Loucy (cell line): ENCODE results near the gene NADK2.

Experiments
- H2AFZ ChIP-seq: fragments of 200-600 bp; sonication (generic); 2 replicates; pipeline ENCODE4 v1.6.0; 2016; ENCODE audit warnings: antibody characterized with exemption, mild to moderate bottlenecking, low read length, moderate library complexity
- H3F3A ChIP-seq: fragments of 200-600 bp; 2 replicates; pipeline ENCODE4 v1.6.0; 2016; ENCODE audit warnings: antibody characterized with exemption, low read depth, mild to moderate bottlenecking
- H3K27me3 ChIP-seq: fragments of 200-600 bp; sonication (generic); 2 replicates; pipeline ENCODE4 v1.6.1; 2014; ENCODE audit warnings: low read length, mild to moderate bottlenecking; ENCODE audit not compliant: insufficient read depth, poor library complexity, severe bottlenecking
- H3K36me3 ChIP-seq: fragments of 200-600 bp; sonication (generic); 2 replicates; pipeline ENCODE4 v1.6.1; 2016; ENCODE audit warnings: low read length; ENCODE audit not compliant: insufficient read depth
- H3K4me1 ChIP-seq: fragments of 200-600 bp; sonication (generic); 2 replicates; pipeline ENCODE4 v1.5.1; 2014; ENCODE audit warnings: low read length, mild to moderate bottlenecking; ENCODE audit not compliant: insufficient read depth, poor library complexity, severe bottlenecking
- H3K4me2 ChIP-seq: fragments of 200-600 bp; sonication (generic); 2 replicates; pipeline ENCODE4 v1.6.0; 2014; ENCODE audit warnings: antibody characterized with exemption, low read length, low read depth, mild to moderate bottlenecking; ENCODE audit not compliant: poor library complexity, severe bottlenecking
- H3K4me3 ChIP-seq: fragments of 200-600 bp; sonication (generic); 2 replicates; pipeline ENCODE4 v1.5.1; 2014; ENCODE audit warnings: low read length, mild to moderate bottlenecking, mixed read lengths; ENCODE audit not compliant: poor library complexity, severe bottlenecking
- H3K79me2 ChIP-seq: fragments of 200-600 bp; sonication (generic); 2 replicates; pipeline ENCODE4 v1.6.1; 2014; ENCODE audit warnings: low read length; ENCODE audit not compliant: insufficient read depth
- H3K9ac ChIP-seq: fragments of 200-600 bp; sonication (generic); 2 replicates; pipeline ENCODE4 v1.6.0; 2014; ENCODE audit warnings: mild to moderate bottlenecking, low read depth, low read length, moderate library complexity; ENCODE audit not compliant: poor library complexity, severe bottlenecking
- H3K9me2 ChIP-seq: fragments of 200-600 bp; sonication (generic); replicated peaks from 2 replicates; pipeline ENCODE4 v1.6.1; 2016; ENCODE audit warnings: low read depth, low read length, mixed read lengths
- H3K9me3 ChIP-seq: fragments of 200-600 bp; sonication (generic); 2 replicates; pipeline ENCODE4 v1.6.1; 2014; ENCODE audit warnings: mild to moderate bottlenecking, antibody characterized with exemption, low read length, low read depth; ENCODE audit not compliant: insufficient read depth
- H4K20me1 ChIP-seq: fragments of 200-600 bp; sonication (generic); 2 replicates; pipeline ENCODE4 v1.6.0; 2014; ENCODE audit warnings: antibody characterized with exemption, low read length, mild to moderate bottlenecking; ENCODE audit not compliant: insufficient read depth, poor library complexity, severe bottlenecking
- EZH2phosphoT487 ChIP-seq: fragments of 200-600 bp; IDR thresholded peaks from 2 replicates; pipeline ENCODE4 v1.6.1; 2018; ENCODE audit warnings: antibody characterized with exemption, mild to moderate bottlenecking, moderate library complexity, borderline replicate concordance
- TF ChIP-seq, protein P1 (sequence below): fragments of 200-600 bp; sonication (generic); conservative IDR thresholded peaks from 2 replicates; pipeline ENCODE4 v1.5.1; 2014; ENCODE audit warnings: mild to moderate bottlenecking, antibody characterized with exemption, low read length

Gene NADK2

DNA sequence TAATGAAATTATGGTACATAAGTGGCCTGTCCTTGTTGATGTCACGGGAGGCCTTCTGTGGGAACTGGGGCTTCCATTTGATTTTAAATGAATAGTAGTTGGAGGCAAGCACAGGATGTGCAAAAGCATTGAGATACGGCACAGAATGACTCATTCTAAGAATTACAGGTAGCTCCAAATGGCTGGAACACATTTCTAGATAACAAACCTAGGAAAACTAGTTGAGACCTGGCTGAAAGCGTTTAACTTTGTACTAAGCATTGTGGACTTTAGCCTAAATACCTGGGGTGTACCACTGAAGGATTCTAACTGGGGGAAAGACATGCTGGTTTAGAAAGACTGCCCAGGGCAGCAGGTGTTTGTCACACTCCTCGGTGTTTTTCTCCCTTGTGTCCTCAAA lies 80.4 kb downstream of the NADK2 start:
- no peaks in the 10 kb centered on the region for H3F3A ChIP-seq
- no peaks in the 10 kb centered on the region for H3K9me3 ChIP-seq
- H4K20me1 ChIP-seq: peaks cover 32% of the 10 kb centered on the region
- H3K9ac ChIP-seq: no peak overlapping the region
- H3K4me2 ChIP-seq: peak overlapping the region; percentile 91
- no peak for TF ChIP-seq EZH2phosphoT487
- TF ChIP-seq, protein P1, sequence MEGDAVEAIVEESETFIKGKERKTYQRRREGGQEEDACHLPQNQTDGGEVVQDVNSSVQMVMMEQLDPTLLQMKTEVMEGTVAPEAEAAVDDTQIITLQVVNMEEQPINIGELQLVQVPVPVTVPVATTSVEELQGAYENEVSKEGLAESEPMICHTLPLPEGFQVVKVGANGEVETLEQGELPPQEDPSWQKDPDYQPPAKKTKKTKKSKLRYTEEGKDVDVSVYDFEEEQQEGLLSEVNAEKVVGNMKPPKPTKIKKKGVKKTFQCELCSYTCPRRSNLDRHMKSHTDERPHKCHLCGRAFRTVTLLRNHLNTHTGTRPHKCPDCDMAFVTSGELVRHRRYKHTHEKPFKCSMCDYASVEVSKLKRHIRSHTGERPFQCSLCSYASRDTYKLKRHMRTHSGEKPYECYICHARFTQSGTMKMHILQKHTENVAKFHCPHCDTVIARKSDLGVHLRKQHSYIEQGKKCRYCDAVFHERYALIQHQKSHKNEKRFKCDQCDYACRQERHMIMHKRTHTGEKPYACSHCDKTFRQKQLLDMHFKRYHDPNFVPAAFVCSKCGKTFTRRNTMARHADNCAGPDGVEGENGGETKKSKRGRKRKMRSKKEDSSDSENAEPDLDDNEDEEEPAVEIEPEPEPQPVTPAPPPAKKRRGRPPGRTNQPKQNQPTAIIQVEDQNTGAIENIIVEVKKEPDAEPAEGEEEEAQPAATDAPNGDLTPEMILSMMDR: no peak
- H3K79me2 ChIP-seq: peaks cover 93% of the 10 kb centered on the region
- no peak overlapping the region for H2AFZ ChIP-seq
- peaks cover 48% of the 10 kb centered on the region for H3K4me1 ChIP-seq
- H3K27me3 ChIP-seq: no peaks in the 10 kb centered on the region
- H3K9me2 ChIP-seq: no peaks in the 10 kb centered on the region
- H3K36me3 ChIP-seq: peaks cover 73% of the 10 kb centered on the region
- peak overlapping the region; percentile 0 for H3K4me3 ChIP-seq

DNA sequence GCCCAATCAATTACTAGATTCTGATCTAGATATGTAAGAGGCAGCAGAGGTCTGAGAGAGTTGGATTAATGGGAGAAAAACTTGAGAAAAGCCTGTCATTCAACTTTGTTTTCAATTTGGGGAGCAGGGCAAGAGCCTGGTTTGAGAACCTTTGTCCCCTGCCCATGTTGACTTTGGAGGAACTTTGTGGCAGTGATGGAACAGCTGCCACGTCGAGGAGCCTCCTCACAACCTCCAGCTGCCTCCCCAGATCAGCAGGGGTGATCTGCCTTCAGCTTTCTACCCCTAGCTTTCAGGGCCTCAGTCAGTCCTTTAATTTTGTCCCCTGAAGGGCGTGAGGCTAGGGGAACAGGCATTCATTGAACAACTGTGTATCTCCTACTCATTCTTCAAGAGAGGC lies 81.1 kb downstream of the NADK2 start:
- peak overlapping the region; percentile 91 for H3K4me2 ChIP-seq
- TF ChIP-seq, protein P1: no peak
- no peak for TF ChIP-seq EZH2phosphoT487

DNA sequence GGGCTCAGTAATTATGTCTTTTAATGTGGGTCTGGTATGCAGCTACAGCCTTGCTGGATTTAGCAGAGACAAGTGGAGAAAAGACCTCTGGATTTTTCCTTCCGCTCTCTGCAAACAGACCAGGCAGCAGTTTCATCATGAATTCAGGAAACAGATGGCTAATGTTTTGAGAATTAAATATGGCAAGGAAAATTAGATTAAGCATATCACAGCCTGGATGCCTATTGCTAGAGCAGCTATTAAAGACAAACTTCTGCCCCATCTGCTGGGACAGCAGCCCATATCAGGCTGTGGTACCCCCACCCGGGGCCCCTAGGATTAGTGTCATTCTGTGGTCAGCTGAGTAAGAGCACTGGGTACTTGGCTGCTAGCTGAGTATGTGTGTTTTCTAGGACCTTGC lies 83.6 kb downstream of the NADK2 start:
- Histone ChIP-seq H3K9ac (peak overlapping the region; percentile 49), H3K4me2 (peak overlapping the region; percentile 91), H3K9me2 (no peaks in the 10 kb centered on the region), H2AFZ (no peak overlapping the region), H4K20me1 (peaks cover 53% of the 10 kb centered on the region), H3K4me1 (peaks cover 76% of the 10 kb centered on the region), H3K9me3 (no peaks in the 10 kb centered on the region), H3K4me3 (peak overlapping the region; percentile 85), H3F3A (no peaks in the 10 kb centered on the region), H3K27me3 (no peaks in the 10 kb centered on the region), H3K79me2 (peaks cover 100% of the 10 kb centered on the region), H3K36me3 (peaks cover 42% of the 10 kb centered on the region; the same call in 1 of the 2 replicates)
- TF ChIP-seq, protein P1: no peak

More for the DNA sequence above, 81.1 kb downstream of the NADK2 start:
- no peaks in the 10 kb centered on the region for H3K9me3 ChIP-seq
- H3K36me3 ChIP-seq: peaks cover 67% of the 10 kb centered on the region
- H3K4me3 ChIP-seq: no peak overlapping the region
- H4K20me1 ChIP-seq: peaks cover 37% of the 10 kb centered on the region
- H2AFZ ChIP-seq: no peak overlapping the region
- H3F3A ChIP-seq: no peaks in the 10 kb centered on the region
- no peak overlapping the region for H3K9ac ChIP-seq
- H3K27me3 ChIP-seq: no peaks in the 10 kb centered on the region
- peaks cover 93% of the 10 kb centered on the region for H3K79me2 ChIP-seq
- no peaks in the 10 kb centered on the region for H3K9me2 ChIP-seq
- H3K4me1 ChIP-seq: peaks cover 56% of the 10 kb centered on the region
